Measurements from ENCODE around the gene CMKLR1.

CMKLR1 gene

DNA sequence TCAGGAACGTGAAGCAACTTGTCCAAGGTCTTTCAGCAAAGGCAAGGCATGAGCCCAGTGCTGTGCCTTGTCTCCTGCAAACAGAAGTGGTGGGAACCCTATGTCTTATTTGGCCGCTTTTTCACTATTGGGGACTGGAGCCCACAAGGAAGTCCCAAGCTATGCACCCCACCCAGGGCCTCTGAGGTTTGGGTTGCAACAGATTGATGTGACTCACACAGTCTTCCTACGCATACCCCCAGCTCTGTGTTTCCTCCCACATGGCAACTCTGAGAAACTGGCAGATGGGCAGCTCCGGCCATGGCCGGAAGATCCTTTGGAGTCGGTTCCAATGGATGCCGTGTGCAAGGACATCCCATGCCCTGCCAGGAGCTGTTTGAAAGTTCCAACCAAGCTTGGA lies 28.3 kb upstream of the CMKLR1 start:
- Histone ChIP-seq H3K27me3 (ENCODE audit: insufficient read depth, low read depth) (no peaks in the 10 kb centered on the region), H3K4me3 (IDR thresholded peaks at IDR 0.05; ENCODE audit: insufficient read depth, low read depth, low read length) (no peak overlapping the region), H3K9ac (no peak overlapping the region), H3K4me1 (ENCODE audit: low read depth, poor library complexity, severe bottlenecking) (no peaks in the 10 kb centered on the region), H3K36me3 (ENCODE audit: insufficient read depth) (no peaks in the 10 kb centered on the region), H4K20me1 (ENCODE audit: insufficient read depth) (no peaks in the 10 kb centered on the region), H3K27ac (no peak overlapping the region), H3K79me2 (ENCODE audit: insufficient read depth, low read depth) (no peaks in the 10 kb centered on the region), H2AFZ (ENCODE audit: low read depth) (no peak overlapping the region), H3K4me2 (no peak overlapping the region)
- TF ChIP-seq CTCF (conservative IDR thresholded peaks at IDR 0.05; ENCODE audit: low read depth, low read length) = no peak

- Histone ChIP-seq H3K4me2 (no peak overlapping the region), H2AFZ (ENCODE audit: low read depth) (no peak overlapping the region), H3K4me3 (IDR thresholded peaks at IDR 0.05; ENCODE audit: insufficient read depth, low read depth, low read length) (no peak overlapping the region), H3K79me2 (ENCODE audit: insufficient read depth, low read depth) (no peaks in the 10 kb centered on the region), H3K27ac (no peak overlapping the region), H3K9ac (no peak overlapping the region), H3K36me3 (ENCODE audit: insufficient read depth) (no peaks in the 10 kb centered on the region), H3K27me3 (ENCODE audit: insufficient read depth, low read depth) (no peaks in the 10 kb centered on the region), H3K4me1 (ENCODE audit: low read depth, poor library complexity, severe bottlenecking) (no peaks in the 10 kb centered on the region), H4K20me1 (ENCODE audit: insufficient read depth) (no peaks in the 10 kb centered on the region)
- no peak for TF ChIP-seq CTCF (conservative IDR thresholded peaks at IDR 0.05; ENCODE audit: low read depth, low read length)
Observed at GRCh38 chr12:108365324-108365723, 26.2 kb upstream of the CMKLR1 start.

DNA sequence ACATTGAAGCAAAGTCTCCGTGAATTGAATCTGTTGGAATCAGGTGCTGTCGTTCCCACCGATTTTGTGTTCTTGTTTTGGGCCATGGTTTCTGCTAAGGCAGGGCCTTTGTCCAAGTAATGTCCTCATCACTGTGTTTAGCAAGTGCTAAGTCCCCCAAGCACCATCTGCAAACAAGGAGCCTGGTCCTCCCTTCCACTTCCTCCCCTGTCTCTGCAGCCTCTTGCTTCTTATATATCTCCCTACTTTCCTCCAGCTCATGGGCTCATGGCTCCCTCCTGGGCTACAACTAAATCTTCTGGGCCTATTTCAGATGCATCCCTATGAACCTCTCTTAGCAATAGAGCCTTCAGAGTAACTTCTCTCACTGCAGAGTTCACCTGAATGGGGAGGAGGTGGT lies 25.8 kb upstream of the CMKLR1 start:
- Histone ChIP-seq H3K27me3 (ENCODE audit: insufficient read depth, low read depth) (no peaks in the 10 kb centered on the region), H3K9ac (no peak overlapping the region), H2AFZ (ENCODE audit: low read depth) (no peak overlapping the region), H4K20me1 (ENCODE audit: insufficient read depth) (no peaks in the 10 kb centered on the region), H3K4me1 (ENCODE audit: low read depth, poor library complexity, severe bottlenecking) (no peaks in the 10 kb centered on the region), H3K27ac (no peak overlapping the region), H3K79me2 (ENCODE audit: insufficient read depth, low read depth) (no peaks in the 10 kb centered on the region), H3K36me3 (ENCODE audit: insufficient read depth) (no peaks in the 10 kb centered on the region), H3K4me2 (no peak overlapping the region), H3K4me3 (IDR thresholded peaks at IDR 0.05; ENCODE audit: insufficient read depth, low read depth, low read length) (no peak overlapping the region)
- TF ChIP-seq CTCF (conservative IDR thresholded peaks at IDR 0.05; ENCODE audit: low read depth, low read length) = no peak

DNA sequence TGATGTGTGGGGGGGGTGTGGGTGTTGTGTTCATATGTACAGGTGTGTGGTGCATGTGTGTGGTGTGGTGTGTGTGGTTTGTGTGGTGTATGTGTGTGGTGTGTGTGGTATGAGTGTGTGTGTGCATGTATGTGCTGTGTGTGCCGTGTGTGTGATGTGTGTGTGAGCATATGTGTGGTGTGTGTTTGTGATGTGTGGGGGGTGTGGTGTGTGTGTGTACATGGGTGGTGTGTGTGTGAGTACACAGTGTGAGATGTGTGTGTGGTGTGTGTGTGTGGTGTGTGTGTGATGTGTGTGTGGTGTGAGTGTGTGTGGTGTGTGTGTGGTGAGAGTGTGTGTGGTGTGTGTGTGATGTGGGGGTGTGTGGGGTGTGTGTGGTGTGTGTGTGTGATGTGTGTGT lies 24.5 kb upstream of the CMKLR1 start:
- H3K27ac ChIP-seq = no peak overlapping the region
- no peak for TF ChIP-seq CTCF (conservative IDR thresholded peaks at IDR 0.05; ENCODE audit: low read depth, low read length)
- no peak overlapping the region for H3K4me2 ChIP-seq
- H3K27me3 ChIP-seq (ENCODE audit: insufficient read depth, low read depth) = no peaks in the 10 kb centered on the region
- no peaks in the 10 kb centered on the region for H3K4me1 ChIP-seq (ENCODE audit: low read depth, poor library complexity, severe bottlenecking)
- H2AFZ ChIP-seq (ENCODE audit: low read depth) = no peak overlapping the region
- no peaks in the 10 kb centered on the region for H3K36me3 ChIP-seq (ENCODE audit: insufficient read depth)
- H3K79me2 ChIP-seq (ENCODE audit: insufficient read depth, low read depth) = no peaks in the 10 kb centered on the region
- H3K4me3 ChIP-seq (IDR thresholded peaks at IDR 0.05; ENCODE audit: insufficient read depth, low read depth, low read length) = no peak overlapping the region
- H4K20me1 ChIP-seq (ENCODE audit: insufficient read depth) = no peaks in the 10 kb centered on the region
- H3K9ac ChIP-seq = no peak overlapping the region

GRCh38 chr12:108363165-108363564 lies 24.1 kb upstream of the CMKLR1 start:
- no peaks in the 10 kb centered on the region for H4K20me1 ChIP-seq (ENCODE audit: insufficient read depth)
- no peaks in the 10 kb centered on the region for H3K79me2 ChIP-seq (ENCODE audit: insufficient read depth, low read depth)
- no peak overlapping the region for H3K4me2 ChIP-seq
- H3K36me3 ChIP-seq (ENCODE audit: insufficient read depth) = no peaks in the 10 kb centered on the region
- H3K4me3 ChIP-seq (IDR thresholded peaks at IDR 0.05; ENCODE audit: insufficient read depth, low read depth, low read length) = no peak overlapping the region
- no peak for TF ChIP-seq CTCF (conservative IDR thresholded peaks at IDR 0.05; ENCODE audit: low read depth, low read length)
- H2AFZ ChIP-seq (ENCODE audit: low read depth) = no peak overlapping the region
- H3K27ac ChIP-seq = no peak overlapping the region
- H3K4me1 ChIP-seq (ENCODE audit: low read depth, poor library complexity, severe bottlenecking) = no peaks in the 10 kb centered on the region
- no peaks in the 10 kb centered on the region for H3K27me3 ChIP-seq (ENCODE audit: insufficient read depth, low read depth)
- no peak overlapping the region for H3K9ac ChIP-seq
